Panc1 (cell line): ENCODE results near the gene RAPSN. TPM values are rescaled to one million over a fixed set of nuclear protein-coding genes. Genes with fewer than 3 reads are reported as not detected.

ENCODE experiments used
- ATAC-seq: fragments of 200-7000 bp; cut with Tn5 transposase; 2 replicates; pipeline ENCODE4 v1.9.1; 2020; ENCODE audit warnings: mild to moderate bottlenecking, moderate library complexity
- BruUV-seq: library from RNA; stranded (reverse); fragments of 400-500 nt; replicated peaks from 2 replicates; lab custom pipeline; 2021; lab: Mats Ljungman, UMichigan
- CTCF ChIA-PET: fragments of 300-600 bp; sonication (Branson Sonifier 250); formaldehyde crosslinking; loops from one replicate; lab custom pipeline; 2022; ENCODE audit warnings: antibody characterized with exemption; lab: Charles Lee
- POLR2A ChIA-PET: fragments of 300-600 bp; sonication (Branson Sonifier 250); formaldehyde crosslinking; loops from one replicate; lab custom pipeline; 2022; ENCODE audit warnings: antibody characterized with exemption; lab: Charles Lee
- DNase-seq: peaks from one replicate; pipeline ENCODE4 v3.0.0-alpha.2; 2010; ENCODE audit warnings: low read depth, low spot score
- H3K27ac ChIP-seq: 2 replicates; pipeline ENCODE4 v1.5.1; 2011; ENCODE audit warnings: mild to moderate bottlenecking, low read length, inconsistent platforms
- H3K27me3 ChIP-seq: fragments of 200-500 bp; sonication (Bioruptor generic); 2 replicates; pipeline ENCODE4 v1.6.0; 2014; ENCODE audit warnings: low read length, inconsistent platforms; ENCODE audit not compliant: control insufficient read depth, insufficient read depth
- H3K36me3 ChIP-seq: fragments of 200-500 bp; sonication (Bioruptor generic); 2 replicates; pipeline ENCODE4 v1.5.1; 2014; ENCODE audit warnings: inconsistent platforms, mild to moderate bottlenecking, low read length, moderate library complexity; ENCODE audit not compliant: control insufficient read depth, insufficient read depth
- H3K4me1 ChIP-seq: 2 replicates; pipeline ENCODE4 v1.5.1; 2011; ENCODE audit warnings: inconsistent platforms, mild to moderate bottlenecking, low read length, moderate library complexity; ENCODE audit not compliant: control insufficient read depth, insufficient read depth
- H3K4me3 ChIP-seq, 2 experiments: 2 replicates each; pipeline ENCODE4 v1.5.1; 2011 to 2012; ENCODE audit warnings: low read depth in 2 of 2, low read length in 2 of 2, mild to moderate bottlenecking in 2 of 2, inconsistent platforms in 1 of 2, moderate library complexity in 1 of 2
- H3K9me3 ChIP-seq: fragments of 200-500 bp; sonication (Bioruptor generic); 2 replicates; pipeline ENCODE4 v1.5.1; 2014; ENCODE audit warnings: low read depth, mild to moderate bottlenecking, inconsistent platforms, low read length, moderate library complexity; ENCODE audit not compliant: control insufficient read depth, insufficient read depth
- POLR2AphosphoS5 ChIP-seq: IDR thresholded peaks from 2 replicates; pipeline ENCODE4 v1.6.1; 2012; ENCODE audit warnings: mild to moderate bottlenecking, low read depth, low read length, moderate library complexity
- SIN3A ChIP-seq: IDR thresholded peaks from 2 replicates; pipeline ENCODE4 v1.6.1; 2012; ENCODE audit warnings: low read depth, mild to moderate bottlenecking, low read length, moderate library complexity, borderline replicate concordance; ENCODE audit not compliant: insufficient read depth
- TCF7L2 ChIP-seq: IDR thresholded peaks from 2 replicates; pipeline ENCODE4 v1.6.1; 2011; ENCODE audit warnings: mild to moderate bottlenecking, low read depth, low read length, inconsistent platforms
- in situ Hi-C: cut with HindIII; loops from 2 replicates; pipeline ENCODE4 v1.10.0; 2016; ENCODE audit warnings: low sequenced_read_pairs, low pct_unique_long_range_greater_than_20kb
- intact Hi-C: fragments of 100-400 bp; cut with micrococcal nuclease; formaldehyde crosslinking; loops from one replicate; pipeline ENCODE4 v1.10.0; 2022; ENCODE audit not compliant: unreplicated experiment
- total RNA-seq: library from RNA; stranded (reverse); gene quantifications from one replicate; pipeline ENCODE4 v1.2.1, GENCODE V29; 2021; ENCODE audit not compliant: unreplicated experiment
- TF ChIP-seq, protein P1 (sequence below): fragments of 450-650 bp; IDR thresholded peaks from 2 replicates; pipeline ENCODE4 v1.5.1; 2017; ENCODE audit warnings: mild to moderate bottlenecking
- TF ChIP-seq, protein P2 (sequence below), 2 experiments: IDR thresholded peaks; 2 replicates each; pipeline ENCODE4 v1.6.1; 2011 to 2012; ENCODE audit warnings: low read depth in 2 of 2, control low read depth in 1 of 2, low read length in 1 of 2, mild to moderate bottlenecking in 1 of 2, moderate library complexity in 1 of 2; ENCODE audit not compliant: insufficient read depth in 1 of 2

Gene RAPSN
- total RNA-seq, 1 experiment from 2014 or later = 1.8 TPM

DNA sequence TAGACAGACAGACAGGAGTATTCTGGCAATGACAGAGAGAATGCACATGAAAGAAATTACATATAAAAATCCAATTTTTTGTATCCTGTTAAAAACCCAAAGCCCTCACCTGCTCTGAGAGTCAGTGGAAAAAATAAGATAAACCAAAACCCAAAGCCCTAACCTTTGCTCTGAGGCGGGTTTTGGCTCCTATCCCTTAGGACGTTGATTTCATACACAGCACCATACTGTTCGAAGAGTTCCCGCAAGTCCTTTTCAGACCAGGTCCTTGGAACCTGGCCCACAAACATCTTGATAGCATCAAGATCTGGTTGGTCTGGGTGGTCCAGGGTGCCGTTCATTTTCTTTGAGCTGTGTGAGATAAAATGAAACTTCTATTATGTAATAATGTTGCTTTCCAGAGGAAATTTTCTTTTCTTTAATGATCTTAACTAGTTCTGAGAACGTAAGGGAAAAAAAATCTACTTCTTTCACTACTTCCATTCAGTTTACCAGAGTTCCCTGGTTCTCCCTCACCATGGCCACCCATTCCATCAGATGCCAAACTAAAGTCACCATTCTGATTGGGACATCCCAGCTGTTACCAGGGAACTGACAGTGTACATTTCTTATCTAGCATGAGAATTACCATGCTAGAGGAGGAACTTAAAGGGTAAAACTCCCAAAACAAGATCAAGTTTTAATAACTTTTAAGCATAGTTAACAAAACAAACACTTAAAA, 39.9 kb upstream of the RAPSN start:
- Histone ChIP-seq H3K27me3 (no peaks in the 10 kb centered on the region), H3K9me3 (no peaks in the 10 kb centered on the region), H3K4me3 (no peak overlapping the region), H3K4me1 (no peaks in the 10 kb centered on the region), H3K36me3 (peaks cover 27% of the 10 kb centered on the region), H3K27ac (no peak overlapping the region)
- in situ Hi-C loops (no loop called here), intact Hi-C loops (no loop called here)
- CTCF ChIA-PET = no interaction called here
- DNase-seq = no peak
- POLR2A ChIA-PET = no interaction called here
- TF ChIP-seq, protein P1, sequence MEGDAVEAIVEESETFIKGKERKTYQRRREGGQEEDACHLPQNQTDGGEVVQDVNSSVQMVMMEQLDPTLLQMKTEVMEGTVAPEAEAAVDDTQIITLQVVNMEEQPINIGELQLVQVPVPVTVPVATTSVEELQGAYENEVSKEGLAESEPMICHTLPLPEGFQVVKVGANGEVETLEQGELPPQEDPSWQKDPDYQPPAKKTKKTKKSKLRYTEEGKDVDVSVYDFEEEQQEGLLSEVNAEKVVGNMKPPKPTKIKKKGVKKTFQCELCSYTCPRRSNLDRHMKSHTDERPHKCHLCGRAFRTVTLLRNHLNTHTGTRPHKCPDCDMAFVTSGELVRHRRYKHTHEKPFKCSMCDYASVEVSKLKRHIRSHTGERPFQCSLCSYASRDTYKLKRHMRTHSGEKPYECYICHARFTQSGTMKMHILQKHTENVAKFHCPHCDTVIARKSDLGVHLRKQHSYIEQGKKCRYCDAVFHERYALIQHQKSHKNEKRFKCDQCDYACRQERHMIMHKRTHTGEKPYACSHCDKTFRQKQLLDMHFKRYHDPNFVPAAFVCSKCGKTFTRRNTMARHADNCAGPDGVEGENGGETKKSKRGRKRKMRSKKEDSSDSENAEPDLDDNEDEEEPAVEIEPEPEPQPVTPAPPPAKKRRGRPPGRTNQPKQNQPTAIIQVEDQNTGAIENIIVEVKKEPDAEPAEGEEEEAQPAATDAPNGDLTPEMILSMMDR = no peak
- no peak for TF ChIP-seq POLR2AphosphoS5
- TF ChIP-seq SIN3A = no peak
- TF ChIP-seq, protein P2, sequence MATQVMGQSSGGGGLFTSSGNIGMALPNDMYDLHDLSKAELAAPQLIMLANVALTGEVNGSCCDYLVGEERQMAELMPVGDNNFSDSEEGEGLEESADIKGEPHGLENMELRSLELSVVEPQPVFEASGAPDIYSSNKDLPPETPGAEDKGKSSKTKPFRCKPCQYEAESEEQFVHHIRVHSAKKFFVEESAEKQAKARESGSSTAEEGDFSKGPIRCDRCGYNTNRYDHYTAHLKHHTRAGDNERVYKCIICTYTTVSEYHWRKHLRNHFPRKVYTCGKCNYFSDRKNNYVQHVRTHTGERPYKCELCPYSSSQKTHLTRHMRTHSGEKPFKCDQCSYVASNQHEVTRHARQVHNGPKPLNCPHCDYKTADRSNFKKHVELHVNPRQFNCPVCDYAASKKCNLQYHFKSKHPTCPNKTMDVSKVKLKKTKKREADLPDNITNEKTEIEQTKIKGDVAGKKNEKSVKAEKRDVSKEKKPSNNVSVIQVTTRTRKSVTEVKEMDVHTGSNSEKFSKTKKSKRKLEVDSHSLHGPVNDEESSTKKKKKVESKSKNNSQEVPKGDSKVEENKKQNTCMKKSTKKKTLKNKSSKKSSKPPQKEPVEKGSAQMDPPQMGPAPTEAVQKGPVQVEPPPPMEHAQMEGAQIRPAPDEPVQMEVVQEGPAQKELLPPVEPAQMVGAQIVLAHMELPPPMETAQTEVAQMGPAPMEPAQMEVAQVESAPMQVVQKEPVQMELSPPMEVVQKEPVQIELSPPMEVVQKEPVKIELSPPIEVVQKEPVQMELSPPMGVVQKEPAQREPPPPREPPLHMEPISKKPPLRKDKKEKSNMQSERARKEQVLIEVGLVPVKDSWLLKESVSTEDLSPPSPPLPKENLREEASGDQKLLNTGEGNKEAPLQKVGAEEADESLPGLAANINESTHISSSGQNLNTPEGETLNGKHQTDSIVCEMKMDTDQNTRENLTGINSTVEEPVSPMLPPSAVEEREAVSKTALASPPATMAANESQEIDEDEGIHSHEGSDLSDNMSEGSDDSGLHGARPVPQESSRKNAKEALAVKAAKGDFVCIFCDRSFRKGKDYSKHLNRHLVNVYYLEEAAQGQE (IDR thresholded peaks at IDR 0.05; ENCODE audit: insufficient read depth in 1 of 2, low read depth in 2 of 2, low read length in 1 of 2) = no peak
- TF ChIP-seq TCF7L2 = no peak
- BruUV-seq = no TSS peak
- ATAC-seq = no peak

DNA sequence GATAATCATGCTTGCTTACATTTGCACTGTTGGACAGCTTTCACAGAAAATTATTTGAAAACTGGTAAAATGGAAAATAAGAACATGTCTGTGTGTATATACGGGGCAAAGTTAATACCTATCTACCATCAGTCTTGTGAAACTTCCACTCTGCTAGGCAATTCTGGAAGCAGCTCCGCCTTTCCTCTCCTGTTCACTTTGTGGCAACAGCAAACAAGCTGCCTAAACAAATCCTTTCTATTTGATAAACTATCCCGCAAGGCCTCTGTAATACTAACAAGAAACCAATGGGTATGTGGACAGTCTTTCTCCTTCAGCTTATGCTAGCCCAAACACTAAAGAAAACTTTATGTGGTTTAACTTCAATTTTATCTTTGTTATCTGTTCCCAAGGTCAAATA, 39.2 kb upstream of the RAPSN start:
- no peak for TF ChIP-seq TCF7L2
- TF ChIP-seq, protein P1 = no peak
- TF ChIP-seq SIN3A = no peak
- TF ChIP-seq POLR2AphosphoS5 = no peak
- TF ChIP-seq, protein P2 (IDR thresholded peaks at IDR 0.05; ENCODE audit: insufficient read depth in 1 of 2, low read depth in 2 of 2, low read length in 1 of 2) = no peak
- Histone ChIP-seq H3K36me3 (peaks cover 30% of the 10 kb centered on the region), H3K4me3 (no peak overlapping the region), H3K9me3 (no peaks in the 10 kb centered on the region), H3K27ac (no peak overlapping the region), H3K27me3 (no peaks in the 10 kb centered on the region), H3K4me1 (no peaks in the 10 kb centered on the region)
- CTCF ChIA-PET = no interaction called here
- POLR2A ChIA-PET = interaction anchor here (0.6 kb wide), 1 partner anchor 67 kb away, joined by 3 read pairs; no protein-coding TSS in a partner anchor
- intact Hi-C loops (no loop called here), in situ Hi-C loops (no loop called here)
- BruUV-seq = no TSS peak
- no peak for DNase-seq
- ATAC-seq = no peak
